ENCODE data around the gene NEMP1.

NEMP1 gene

DNA sequence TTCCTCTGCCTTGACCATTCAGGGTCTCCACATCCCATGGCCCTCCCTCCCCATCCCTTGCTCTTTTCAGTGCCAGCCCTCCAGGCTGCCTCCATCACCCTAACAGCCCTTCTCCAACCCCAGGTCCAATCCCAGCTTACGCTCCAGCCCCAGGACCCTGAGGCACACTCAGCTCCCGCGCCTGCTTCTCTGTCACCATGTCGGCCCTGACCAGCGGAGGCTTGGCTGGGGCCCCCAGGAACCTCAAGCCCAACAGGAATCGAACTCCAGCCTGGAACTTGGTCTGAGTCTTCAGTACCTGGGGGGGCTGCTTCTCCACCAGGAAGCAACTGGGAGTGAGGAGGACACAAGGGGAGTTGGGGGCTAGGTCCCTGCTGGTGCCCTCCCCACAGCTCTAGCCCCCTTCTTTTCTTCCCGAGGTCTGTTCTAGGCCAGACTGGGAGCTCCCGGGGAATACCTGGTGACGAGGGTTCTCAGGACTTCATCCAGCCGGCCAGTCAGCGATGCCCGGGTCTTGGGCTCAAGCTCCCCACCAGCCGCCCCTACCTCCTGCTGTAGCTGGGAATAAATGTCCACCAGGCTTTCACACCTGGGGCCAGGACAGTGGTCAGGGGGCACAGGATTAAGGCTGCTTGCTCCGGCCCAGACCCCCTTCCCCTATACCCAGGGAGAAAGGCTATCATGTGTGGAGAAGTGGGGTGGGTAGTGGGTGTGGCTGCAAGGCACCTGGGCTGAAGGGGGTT, 26.6 kb upstream of the NEMP1 start:
- no peak overlapping the region for H3K4me3 ChIP-seq (ENCODE audit: control insufficient read depth, low read depth, low read length)
- TF ChIP-seq, protein P1, sequence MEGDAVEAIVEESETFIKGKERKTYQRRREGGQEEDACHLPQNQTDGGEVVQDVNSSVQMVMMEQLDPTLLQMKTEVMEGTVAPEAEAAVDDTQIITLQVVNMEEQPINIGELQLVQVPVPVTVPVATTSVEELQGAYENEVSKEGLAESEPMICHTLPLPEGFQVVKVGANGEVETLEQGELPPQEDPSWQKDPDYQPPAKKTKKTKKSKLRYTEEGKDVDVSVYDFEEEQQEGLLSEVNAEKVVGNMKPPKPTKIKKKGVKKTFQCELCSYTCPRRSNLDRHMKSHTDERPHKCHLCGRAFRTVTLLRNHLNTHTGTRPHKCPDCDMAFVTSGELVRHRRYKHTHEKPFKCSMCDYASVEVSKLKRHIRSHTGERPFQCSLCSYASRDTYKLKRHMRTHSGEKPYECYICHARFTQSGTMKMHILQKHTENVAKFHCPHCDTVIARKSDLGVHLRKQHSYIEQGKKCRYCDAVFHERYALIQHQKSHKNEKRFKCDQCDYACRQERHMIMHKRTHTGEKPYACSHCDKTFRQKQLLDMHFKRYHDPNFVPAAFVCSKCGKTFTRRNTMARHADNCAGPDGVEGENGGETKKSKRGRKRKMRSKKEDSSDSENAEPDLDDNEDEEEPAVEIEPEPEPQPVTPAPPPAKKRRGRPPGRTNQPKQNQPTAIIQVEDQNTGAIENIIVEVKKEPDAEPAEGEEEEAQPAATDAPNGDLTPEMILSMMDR (conservative IDR thresholded peaks at IDR 0.05; ENCODE audit: control insufficient read depth, insufficient read depth, low read depth, low read length), result no peak
- no peak for DNase-seq (ENCODE audit: low read depth)

DNA sequence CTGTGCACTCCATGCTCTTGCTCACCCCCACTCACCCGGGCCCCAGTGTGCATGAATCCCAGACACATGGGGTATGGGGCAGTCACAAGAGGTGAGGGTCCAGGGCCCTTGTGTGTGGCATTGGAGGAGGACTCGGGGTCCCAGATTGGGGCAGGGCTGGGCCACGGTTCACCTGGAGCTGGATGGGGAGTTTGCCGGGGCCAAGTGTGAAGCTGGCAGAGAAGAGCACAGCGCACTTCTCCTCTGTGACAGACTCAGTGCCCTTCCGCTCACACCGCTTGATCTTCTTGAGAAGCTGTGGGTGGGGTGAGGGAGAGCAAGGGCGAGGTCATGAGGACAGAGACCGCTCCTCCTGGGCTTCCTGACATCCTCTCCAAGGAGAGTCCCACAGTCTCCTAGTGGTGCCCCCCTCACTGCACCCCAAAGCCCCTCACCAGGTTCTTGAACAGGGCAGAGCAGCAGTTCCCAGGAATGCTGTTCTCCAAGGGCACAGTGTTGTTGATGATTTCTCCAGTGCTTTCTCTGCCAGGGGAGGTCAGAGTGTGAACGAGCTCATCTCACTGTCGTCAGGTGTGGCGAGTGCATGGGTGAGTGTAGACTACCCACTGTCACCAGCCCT, 25.8 kb upstream of the NEMP1 start:
- DNase-seq (ENCODE audit: low read depth), result no peak

DNA sequence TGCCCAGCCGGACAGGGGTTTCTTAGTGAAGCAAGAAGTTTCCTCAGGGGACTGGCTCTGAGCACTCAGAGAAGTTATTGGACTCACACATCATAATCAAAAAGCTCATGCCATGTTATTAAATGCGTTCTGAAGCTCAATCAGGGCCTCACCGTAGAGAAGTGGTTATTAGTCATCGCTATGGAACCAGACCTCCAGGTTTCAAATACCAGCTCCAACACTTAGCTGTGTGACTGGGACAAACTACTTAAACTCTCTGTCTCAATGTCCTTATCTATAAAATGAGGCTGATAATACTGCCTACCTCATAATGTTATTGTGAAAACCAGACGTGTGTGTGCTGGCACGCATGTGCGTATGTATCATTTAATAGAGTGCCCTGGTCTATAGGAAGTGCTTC, 25.3 kb upstream of the NEMP1 start:
- H3K4me3 ChIP-seq (ENCODE audit: control insufficient read depth, low read depth, low read length), result no peak overlapping the region
- TF ChIP-seq, protein P1 (conservative IDR thresholded peaks at IDR 0.05; ENCODE audit: control insufficient read depth, insufficient read depth, low read depth, low read length), result no peak
- DNase-seq (ENCODE audit: low read depth), result no peak

More for the DNA sequence above, 25.8 kb upstream of the NEMP1 start:
- TF ChIP-seq, protein P1 (conservative IDR thresholded peaks at IDR 0.05; ENCODE audit: control insufficient read depth, insufficient read depth, low read depth, low read length), result no peak
- H3K4me3 ChIP-seq (ENCODE audit: control insufficient read depth, low read depth, low read length), result no peak overlapping the region

DNA sequence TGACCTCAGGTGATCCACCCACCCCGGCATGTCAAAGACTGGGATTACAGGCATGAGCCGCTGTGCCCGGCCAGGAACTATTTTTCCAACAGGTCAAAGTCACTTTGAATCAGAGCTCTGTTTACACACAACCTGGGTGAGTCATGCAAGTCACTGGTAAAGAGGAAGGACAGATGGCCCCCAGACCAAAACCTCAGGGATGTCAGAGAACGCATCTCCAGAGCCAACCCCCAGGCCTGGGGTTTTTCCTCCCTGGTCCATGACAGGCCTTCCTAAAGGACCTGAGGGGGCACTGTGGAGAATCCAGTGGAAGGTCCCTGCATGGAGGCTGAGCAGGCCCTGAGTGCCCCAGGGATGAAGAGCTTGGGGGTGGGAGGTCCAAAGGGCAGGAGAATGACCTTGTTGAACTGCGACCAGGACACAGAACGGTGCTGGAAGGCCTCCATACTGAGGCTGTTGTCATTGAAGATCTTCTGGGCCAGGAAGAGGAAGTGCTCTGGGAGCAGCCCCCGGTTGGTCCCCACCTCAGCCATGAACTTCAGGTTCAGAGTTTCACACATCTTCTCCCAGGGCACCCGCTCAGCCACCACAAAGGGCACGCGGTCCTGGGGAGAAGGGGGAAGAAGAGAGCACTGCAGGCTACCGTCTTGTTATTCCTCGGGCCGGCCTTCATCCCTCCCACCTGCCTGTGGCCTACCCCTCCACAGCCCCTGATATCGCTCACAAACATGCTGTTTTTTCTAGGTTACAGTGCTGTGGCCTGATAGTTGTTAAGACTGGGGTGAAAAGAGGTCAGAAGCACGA, 23.5 kb upstream of the NEMP1 start:
- peak; percentile 21 for DNase-seq (ENCODE audit: low read depth)
- TF ChIP-seq, protein P1 (conservative IDR thresholded peaks at IDR 0.05; ENCODE audit: control insufficient read depth, insufficient read depth, low read depth, low read length), result no peak
- H3K4me3 ChIP-seq (ENCODE audit: control insufficient read depth, low read depth, low read length), result no peak overlapping the region

DNA sequence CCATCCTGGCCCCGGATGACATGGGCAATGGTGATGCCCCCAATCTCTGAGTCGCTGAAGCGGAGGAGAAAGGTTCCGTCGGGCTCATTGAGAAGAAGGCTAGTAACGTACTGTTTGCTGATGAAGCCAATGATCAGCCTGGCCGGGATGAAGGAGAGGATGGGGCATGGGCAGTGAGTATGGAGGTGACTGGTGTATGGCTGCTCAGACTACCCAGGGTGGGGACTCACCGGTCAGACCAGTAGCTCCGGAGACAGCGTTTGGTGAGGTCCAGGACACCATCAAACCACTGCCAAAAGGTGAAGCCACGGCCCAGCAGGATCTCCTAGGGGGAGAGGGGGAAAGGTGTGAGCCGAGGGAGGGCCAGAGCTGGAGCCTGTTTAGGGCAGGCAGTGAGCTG, 21.2 kb upstream of the NEMP1 start:
- DNase-seq (ENCODE audit: low read depth), result no peak
- TF ChIP-seq, protein P1 (conservative IDR thresholded peaks at IDR 0.05; ENCODE audit: control insufficient read depth, insufficient read depth, low read depth, low read length), result no peak
- H3K4me3 ChIP-seq (ENCODE audit: control insufficient read depth, low read depth, low read length), result no peak overlapping the region

DNA sequence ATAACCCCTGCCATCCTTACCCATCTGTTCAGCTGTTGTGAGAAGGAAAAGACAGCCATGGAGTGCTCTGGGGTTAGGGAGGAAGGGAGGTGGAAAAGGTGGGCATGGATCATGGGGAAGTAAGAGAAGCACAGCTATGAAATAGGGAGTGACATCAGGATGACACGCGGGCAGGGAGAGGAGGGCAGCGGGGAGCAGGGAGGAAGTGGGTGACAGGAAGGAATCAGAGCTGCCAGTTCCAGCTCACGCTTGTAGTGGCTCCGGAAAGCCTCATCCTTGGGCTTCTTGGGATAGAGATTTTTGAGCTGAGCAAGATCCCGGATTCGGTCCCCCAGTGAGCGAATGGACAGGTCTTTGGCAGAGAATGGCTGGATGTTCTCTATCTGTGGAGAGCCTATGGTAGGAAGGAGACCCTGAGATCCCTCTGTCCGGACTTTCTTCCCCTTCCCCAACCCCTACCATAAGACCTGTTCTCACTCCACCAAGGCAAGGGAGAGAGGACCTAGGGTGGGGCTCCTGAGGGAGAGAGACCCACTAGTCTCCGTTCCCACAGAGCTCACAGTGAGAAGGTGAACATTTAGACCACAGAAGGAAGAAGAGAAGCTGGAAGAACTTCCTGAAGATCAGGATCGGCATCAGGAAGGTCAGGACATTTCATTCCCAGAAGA, 20.6 kb upstream of the NEMP1 start:
- no peak overlapping the region for H3K4me3 ChIP-seq (ENCODE audit: control insufficient read depth, low read depth, low read length)
- no peak for DNase-seq (ENCODE audit: low read depth)
- TF ChIP-seq, protein P1 (conservative IDR thresholded peaks at IDR 0.05; ENCODE audit: control insufficient read depth, insufficient read depth, low read depth, low read length), result no peak
